Globus pallidus (tissue), 1 donor: ENCODE results near the gene ORAI3.
"Not testable (repeated sequence)": the region's sequence is repeated elsewhere in the genome, so short reads cannot be mapped to it uniquely, and the experiment has no call there.

Experiments used
- DNase-seq: peaks from one replicate; pipeline ENCODE4 v3.0.0-alpha.2; 2015; ENCODE audit warnings: low spot score

ORAI3 gene

DNA sequence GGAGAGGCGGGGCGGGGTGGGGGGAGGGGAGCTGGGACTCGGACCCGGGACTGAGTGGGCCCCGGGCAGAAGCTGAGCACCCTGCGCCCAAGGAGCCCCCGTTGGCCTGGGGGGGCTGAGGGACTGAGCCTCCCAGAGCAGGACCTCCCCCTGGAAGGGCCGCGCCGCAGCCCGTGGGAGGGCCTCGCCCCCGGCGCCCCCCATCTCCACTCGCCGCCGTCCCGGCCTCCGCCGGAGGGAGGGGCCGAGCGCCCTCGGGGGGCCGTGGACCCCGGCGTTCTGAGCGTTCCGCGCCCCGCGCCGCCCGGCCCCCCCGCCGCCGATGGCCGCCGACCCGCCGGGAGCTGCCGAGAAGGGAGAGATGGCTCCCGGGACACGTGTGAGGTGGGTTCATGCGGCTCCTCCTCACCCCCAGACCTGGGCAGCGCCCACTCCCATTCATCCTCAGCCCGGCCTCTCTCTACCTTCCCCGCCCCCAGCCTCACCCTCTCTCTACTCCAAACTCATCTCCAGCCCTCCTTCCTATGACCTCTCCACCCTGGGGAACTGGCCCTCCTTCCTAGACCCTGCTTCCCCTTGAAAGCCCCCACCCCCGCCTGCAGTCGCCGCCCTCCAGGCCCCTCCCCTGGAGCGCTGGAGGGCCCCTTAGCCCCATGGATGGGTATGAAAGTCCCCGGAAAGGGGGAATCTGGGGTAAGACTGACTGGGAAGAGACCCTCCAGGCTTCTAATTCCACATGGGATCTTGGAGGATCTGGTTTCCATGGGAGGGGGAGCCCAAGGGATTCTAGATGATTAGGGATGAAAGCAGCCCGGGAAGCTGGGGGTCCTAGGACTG lies 24.6 kb upstream of the ORAI3 start:
- DNase-seq, result no peak

DNA sequence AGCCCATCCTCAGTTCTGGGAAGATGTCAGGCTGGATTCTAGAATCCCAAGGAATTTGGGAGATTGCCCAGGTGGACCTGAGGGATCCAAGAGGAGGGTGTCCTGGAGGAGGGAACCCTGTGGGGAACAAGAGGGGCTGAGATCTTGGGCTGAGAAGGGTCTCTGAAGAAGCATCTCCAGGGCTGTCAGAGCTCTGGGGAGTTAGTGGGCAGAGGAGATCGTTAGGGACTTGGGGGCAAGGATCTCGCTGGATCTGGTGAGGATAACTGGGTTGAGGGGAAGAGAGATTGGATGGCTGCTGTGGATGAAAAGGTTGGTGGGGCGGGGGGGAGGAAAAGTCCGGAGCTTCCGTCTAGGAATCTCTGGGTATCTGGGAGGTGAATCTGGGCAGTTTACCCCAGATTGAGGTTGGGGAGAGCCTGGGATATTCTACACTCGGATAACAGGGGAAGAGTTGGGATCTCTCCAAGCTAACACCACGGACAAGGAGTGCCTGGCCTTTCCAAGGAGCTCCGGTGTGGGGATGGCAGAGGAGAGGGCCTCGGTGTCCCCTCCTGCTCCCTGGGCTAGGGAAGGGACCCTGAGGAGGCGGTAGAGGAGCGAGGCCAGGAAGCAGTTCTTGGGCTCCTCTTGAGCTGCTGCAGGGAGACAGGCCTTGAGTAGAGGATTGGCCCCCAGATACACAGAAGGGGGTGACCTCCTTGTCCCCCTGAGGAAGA lies 23.8 kb upstream of the ORAI3 start:
- DNase-seq, result no peak

DNA sequence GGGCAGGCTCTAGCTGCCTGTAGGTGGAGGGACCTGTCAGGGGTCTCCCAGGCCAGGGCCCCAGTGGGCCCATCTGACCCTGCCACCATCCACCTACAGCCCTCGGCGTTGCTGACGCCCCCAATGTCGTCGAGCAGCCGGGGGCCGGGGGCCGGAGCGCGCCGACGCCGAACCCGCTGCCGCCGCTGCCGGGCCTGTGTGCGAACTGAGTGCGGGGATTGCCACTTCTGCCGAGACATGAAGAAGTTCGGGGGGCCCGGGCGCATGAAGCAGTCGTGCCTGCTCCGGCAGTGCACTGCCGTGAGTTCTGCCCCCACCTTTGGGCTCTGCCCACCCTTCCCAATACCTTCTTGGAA lies 23.3 kb upstream of the ORAI3 start:
- DNase-seq, result no peak

DNA sequence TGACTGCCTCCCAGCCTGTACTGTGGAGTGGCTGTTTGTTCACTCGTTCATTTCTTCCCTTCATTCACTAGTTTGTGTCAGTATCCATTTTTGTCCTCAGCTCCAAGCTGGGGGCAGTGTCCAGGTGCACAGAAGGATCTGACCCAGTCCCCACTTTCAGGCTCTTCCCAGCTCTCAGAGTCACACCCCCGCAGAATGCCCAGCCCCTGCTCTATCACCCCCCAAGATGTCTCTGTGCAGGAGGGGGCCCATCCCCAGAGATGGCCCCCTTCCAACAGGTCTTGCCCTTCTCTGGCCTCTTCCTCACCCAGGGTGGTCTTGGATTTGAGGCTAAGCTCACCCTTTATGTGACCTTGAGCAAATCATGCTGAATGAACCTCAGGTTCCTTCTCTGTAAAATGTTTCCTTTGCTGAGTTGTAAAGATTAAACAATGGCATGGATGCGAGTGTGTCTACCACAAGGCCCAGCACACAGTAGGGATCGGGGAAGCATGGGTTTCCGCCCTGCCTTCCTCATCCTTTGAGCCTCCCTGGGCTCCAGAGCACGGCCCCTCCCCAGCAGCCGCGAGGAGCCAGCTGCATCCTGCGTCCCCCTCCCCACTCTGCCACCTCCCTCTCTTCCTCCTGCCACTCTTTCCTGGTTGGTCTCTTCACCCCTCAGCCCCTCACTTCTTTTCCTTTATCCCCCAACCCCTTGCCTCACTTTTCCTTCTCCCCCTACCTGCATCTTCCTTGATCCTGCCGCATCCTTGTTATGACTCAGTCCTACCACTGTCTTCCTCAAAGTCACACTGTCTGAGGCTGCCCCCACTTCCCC lies 22.7 kb upstream of the ORAI3 start:
- DNase-seq, result no peak

DNA sequence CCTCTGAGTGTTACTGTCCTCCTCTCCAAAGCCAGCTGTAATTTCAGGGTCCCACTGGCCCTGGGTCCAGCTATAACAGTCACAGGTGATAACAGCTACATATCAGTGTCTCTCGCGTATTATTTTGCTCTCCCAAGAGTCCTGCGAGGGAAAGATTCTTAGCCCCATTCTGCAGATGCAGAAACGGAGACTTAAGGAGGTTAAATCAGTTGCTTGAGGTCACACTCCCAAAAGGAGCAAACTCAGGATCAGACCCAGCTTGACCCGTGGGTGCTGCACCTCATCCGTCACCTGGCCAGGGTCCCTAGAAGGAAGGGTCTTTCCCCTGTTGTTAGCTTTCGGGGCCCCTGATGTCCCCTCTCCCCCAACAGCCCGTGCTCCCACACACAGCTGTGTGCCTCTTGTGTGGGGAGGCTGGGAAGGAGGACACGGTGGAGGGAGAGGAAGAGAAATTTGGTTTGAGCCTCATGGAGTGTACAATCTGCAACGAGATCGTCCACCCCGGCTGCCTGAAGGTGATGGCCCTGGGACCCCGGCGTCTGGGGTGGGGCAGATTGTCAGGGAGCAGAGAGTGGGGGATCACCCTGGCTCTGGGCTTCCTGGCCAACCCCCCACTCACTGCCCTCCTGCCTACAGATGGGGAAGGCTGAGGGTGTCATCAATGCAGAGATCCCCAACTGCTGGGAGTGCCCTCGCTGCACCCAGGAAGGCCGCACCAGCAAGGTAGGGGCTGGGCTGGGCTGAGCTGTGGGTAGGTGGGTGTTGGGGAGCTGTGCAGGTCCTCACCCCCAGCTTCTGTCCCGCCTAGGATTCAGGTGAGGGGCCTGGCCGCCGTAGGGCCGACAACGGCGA lies 21.7 kb upstream of the ORAI3 start:
- no peak for DNase-seq

DNA sequence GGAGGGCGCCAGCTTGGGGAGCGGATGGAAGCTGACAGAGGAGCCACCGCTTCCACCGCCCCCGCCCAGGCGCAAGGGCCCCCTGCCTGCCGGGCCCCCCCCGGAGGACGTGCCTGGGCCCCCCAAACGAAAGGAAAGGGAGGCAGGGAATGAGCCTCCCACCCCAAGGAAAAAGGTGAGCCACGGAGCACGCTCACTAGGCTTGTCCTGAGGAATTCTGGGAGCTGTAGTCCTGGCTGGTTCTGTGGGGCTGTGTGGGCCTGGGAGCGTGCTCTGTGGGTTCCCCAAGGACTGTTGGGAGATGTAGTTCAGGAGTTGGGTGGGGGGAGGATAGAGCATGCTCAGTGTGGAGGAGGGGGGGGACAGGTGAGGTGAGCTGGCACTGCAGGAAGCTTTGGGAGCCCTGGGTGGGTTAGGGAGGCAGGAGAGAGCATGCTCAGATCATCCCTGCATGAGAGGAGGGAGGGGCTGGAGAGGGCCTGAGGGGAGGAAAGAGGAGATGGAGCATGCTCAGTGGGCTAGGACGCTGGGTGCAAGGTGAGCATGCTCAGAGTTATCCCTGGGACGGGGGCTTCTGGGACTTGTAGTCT lies 21.0 kb upstream of the ORAI3 start:
- peak; percentile 68 for DNase-seq

GRCh38 chr16:30928390-30928789 lies 20.5 kb upstream of the ORAI3 start:
- DNase-seq, result no peak

DNA sequence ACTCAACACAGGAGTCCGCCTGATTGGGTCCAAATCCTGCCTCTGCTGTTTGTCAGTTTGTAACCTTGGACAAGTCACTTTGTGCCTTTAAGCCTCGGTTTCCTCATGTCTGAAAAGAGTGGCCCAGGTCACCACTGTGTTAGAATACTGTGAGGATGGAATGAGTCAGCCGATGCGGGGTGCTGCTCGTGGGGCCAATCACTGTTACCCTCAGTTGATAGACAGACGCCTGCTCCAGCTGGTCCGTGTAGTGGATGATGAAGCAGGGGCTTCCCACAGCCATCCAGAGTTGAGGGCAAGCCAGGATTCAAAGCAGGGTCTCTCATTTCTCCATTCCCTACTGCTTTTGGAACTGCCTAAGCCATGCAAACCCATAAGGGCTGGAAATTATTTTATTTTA lies 19.7 kb upstream of the ORAI3 start:
- DNase-seq, result no peak

- DNase-seq, result no peak
Observed at GRCh38 chr16:30930160-30930571, 18.7 kb upstream of the ORAI3 start.

GRCh38 chr16:30931068-30931650 lies 17.7 kb upstream of the ORAI3 start:
- DNase-seq, result no peak

DNA sequence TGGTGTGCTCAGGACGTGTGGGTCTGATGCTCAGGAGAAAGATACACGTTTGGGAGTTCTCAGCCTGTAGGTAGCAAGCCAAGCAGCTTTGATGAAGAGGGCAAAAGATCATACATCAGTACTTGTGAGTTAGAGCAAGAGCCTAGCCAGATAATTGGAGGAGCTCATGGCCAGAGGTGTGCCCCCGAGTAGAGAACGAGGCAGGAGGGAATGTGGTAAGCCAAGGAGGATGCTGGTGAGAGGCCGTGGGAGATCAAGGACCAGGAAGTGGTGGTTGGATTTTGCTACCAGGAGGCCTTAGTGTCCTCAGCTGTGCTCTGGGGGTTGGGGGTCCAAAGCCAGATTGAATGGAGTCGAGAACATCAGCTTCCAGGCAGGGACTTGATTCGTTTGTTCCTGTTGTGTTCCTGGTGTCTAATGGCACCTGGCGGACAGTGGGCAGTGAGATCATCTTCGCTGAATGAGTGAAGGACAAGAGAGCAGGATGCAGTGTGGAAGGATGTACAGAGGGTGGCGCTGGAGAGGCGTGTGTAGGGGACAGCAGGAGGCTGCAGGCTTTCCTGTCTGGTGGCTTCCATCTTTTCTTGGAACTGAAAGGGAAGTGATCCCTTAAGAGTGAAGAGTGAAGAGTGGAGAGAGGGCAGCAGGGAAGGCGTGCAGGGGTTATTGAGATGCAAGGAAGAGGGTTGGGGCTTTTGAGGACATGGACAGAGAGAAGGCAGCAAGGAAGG lies 13.9 kb upstream of the ORAI3 start:
- DNase-seq, result no peak

- DNase-seq, result no peak
Observed at GRCh38 chr16:30937692-30938091, 11.2 kb upstream of the ORAI3 start.

DNA sequence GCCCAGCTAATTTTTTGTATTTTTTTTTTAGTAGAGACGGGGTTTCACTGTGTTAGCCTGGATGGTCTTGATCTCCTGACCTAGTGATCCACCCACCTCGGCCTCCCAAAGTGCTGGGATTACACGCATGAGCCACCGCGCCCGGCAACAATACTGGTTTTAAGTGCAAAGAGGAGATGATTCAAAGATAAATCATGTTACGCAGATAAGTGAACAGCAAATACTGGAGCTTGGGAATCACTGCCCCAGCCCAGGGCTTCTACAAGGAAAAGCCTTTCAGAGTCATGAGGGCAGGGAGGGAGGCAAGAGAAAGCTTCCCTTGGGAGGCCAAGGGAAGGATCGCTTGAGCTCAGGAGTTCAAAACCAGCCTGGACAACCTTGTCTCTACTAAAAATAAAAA lies 9.3 kb upstream of the ORAI3 start:
- not testable (repeated sequence) for DNase-seq

GRCh38 chr16:30941600-30942425 lies 7.1 kb upstream of the ORAI3 start:
- DNase-seq, result peak; percentile 51

DNA sequence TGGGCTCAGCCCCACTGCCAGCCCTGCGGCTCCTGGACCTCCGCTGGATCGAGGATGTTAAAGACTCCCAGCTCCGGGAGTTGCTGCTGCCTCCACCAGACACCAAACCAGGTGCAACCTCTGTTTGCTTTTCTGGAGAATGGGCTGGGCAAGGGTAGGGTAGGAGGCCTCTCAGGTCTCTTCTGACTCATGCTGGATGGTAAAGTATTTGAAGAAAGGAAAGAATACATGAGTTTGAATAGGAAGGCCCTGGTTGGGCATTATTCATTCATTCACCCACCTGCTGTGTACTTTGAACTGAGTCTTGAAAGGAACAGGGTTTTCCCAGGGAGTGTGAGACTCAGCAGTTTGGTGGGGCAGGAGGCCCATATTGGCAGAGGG lies 6.5 kb upstream of the ORAI3 start:
- DNase-seq, result no peak

DNA sequence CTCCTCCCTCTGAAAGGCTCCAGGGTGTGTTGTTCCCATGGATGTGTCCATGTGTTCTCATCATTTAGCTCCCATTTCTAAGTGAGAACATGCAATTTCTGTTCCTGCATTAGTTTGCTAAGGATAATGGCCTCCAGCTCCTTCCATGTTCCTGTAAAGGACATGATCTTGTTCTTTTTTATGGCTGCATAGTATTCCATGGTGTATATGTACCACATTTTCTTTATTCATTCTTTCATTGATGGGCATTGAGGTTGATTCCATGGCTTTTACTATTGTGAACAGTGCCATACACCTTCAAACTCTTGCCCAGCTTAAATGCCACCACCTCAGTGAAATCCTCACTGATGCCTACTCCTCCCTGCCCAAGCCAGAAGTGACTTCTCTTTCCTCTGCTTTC lies 4.5 kb upstream of the ORAI3 start:
- DNase-seq, result no peak

GRCh38 chr16:30946671-30947540 lies 2.0 kb upstream of the ORAI3 start:
- no peak for DNase-seq

DNA sequence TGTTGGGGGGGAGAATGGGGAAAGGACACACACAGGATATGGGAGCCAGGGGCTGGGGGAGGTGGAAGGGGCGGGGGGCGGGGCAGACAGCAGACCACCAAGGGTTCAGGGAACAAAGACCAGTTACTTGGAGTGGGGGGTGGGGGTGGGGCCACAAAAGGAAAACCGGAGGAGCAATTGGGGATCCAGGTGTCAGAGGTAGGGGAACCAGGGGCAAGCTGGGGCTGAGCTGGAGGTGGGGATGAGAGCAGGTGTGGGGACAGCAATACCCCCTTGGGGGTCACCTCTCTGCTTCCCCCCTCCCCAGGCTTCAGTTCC lies 1.4 kb upstream of the ORAI3 start:
- DNase-seq, result no peak
